Measurements from ENCODE around the gene TRIP13. TPM values are rescaled to one million over a fixed set of nuclear protein-coding genes. Genes with fewer than 3 reads are reported as not detected.

The TRIP13 gene
- total and polyA plus RNA-seq, 2 experiments from 2014 or later: 42.5 to 44.8 TPM

GRCh38 chr5:943201-943917 lies 50.7 kb downstream of the TRIP13 start (continued):
- no peak for TF ChIP-seq CTCF (conservative IDR thresholded peaks at IDR 0.05; ENCODE audit: low read depth in 2 of 2)
- TF ChIP-seq EZH2 (IDR thresholded peaks at IDR 0.05; ENCODE audit: low read depth, unreplicated experiment): no peak

- ATAC-seq: no peak
Observed at GRCh38 chr5:943918-944620, 51.4 kb downstream of the TRIP13 start.

More at GRCh38 chr5:943918-944620, 51.4 kb downstream of the TRIP13 start:
- H3K27ac ChIP-seq (ENCODE audit: low read depth): no peak overlapping the region
- no peaks in the 10 kb centered on the region for H3K4me1 ChIP-seq (ENCODE audit: insufficient read depth)
- no peak overlapping the region for H3K4me3 ChIP-seq
- H3F3A ChIP-seq (replicated peaks; ENCODE audit: low read depth): 0 out of 2 replicates have a peak, but pooled peaks cover 3% of the 10 kb centered on the region
- no peaks in the 10 kb centered on the region for H3K36me3 ChIP-seq (ENCODE audit: insufficient read depth)
- no peak overlapping the region for H2AFZ ChIP-seq
- Mint-ChIP-seq H3K4me3 (no peak overlapping the region), H3K4me1 (peaks cover 7% of the 10 kb centered on the region; the same call in 2 of the 3 replicates), H3K27ac (no peak overlapping the region), H3K36me3 (ENCODE audit: low read depth) (no peaks in the 10 kb centered on the region), H3K27me3 (ENCODE audit: insufficient read depth, low read depth, poor library complexity) (peaks cover 16% of the 10 kb centered on the region), H3K9me3 (no peaks in the 10 kb centered on the region)
- DNase-seq (ENCODE audit: low spot score): no peak
- H3K27me3 ChIP-seq (ENCODE audit: insufficient read depth): no peaks in the 10 kb centered on the region
- H3K79me2 ChIP-seq (replicated peaks; ENCODE audit: insufficient read depth): no peaks in the 10 kb centered on the region
- TF ChIP-seq ETS1 (IDR thresholded peaks at IDR 0.05) (no peak), ZNF114 (CRISPR knock-in tag; IDR thresholded peaks at IDR 0.05) (no peak), JUNB (IDR thresholded peaks at IDR 0.05; ENCODE audit: unreplicated experiment) (no peak), NANOG (IDR thresholded peaks at IDR 0.05; ENCODE audit: borderline replicate concordance) (no peak), REST (IDR thresholded peaks at IDR 0.05; ENCODE audit: unreplicated experiment) (no peak), CREB1 (CRISPR knock-in tag; IDR thresholded peaks at IDR 0.05; ENCODE audit: low read depth) (no peak), POLR2AphosphoS5 (IDR thresholded peaks at IDR 0.05; ENCODE audit: low read depth) (no peak), ZNF331 (CRISPR knock-in tag; IDR thresholded peaks at IDR 0.05; ENCODE audit: low read depth) (no peak), ZNF462 (CRISPR knock-in tag; IDR thresholded peaks at IDR 0.05) (no peak)
- H3K4me2 ChIP-seq: no peak overlapping the region
- H4K20me1 ChIP-seq (replicated peaks; ENCODE audit: insufficient read depth): no peaks in the 10 kb centered on the region
- no peaks in the 10 kb centered on the region for H3K9me2 ChIP-seq (ENCODE audit: insufficient read depth)
